ENCODE data around the gene TAOK1. TPM values are rescaled to one million over a fixed set of nuclear protein-coding genes. Genes with fewer than 3 reads are reported as not detected.

TAOK1 gene
- total RNA-seq, 1 donor from 2014 or later, result 81.1 TPM

- peaks cover 20% of the 10 kb centered on the region for H3K36me3 Mint-ChIP-seq (ENCODE audit: unreplicated experiment)
- no peak overlapping the region for H3K27ac Mint-ChIP-seq (ENCODE audit: unreplicated experiment)
- peaks cover 7% of the 10 kb centered on the region for H3K4me1 Mint-ChIP-seq (ENCODE audit: unreplicated experiment)
- no peak overlapping the region for H3K4me3 Mint-ChIP-seq (ENCODE audit: unreplicated experiment)
- no peaks in the 10 kb centered on the region for H3K27me3 Mint-ChIP-seq (ENCODE audit: unreplicated experiment)
- DNase-seq (ENCODE audit: extremely low spot score, unreplicated experiment), result no peak
- no peak for TF ChIP-seq CTCF (IDR thresholded peaks at IDR 0.05)
- no peaks in the 10 kb centered on the region for H3K9me3 Mint-ChIP-seq (ENCODE audit: unreplicated experiment)
These were observed 188.7 kb downstream of the TAOK1 start for GRCh38 chr17:29578626-29579485.

- Mint-ChIP-seq H3K27me3 (ENCODE audit: unreplicated experiment) (no peaks in the 10 kb centered on the region), H3K9me3 (ENCODE audit: unreplicated experiment) (no peaks in the 10 kb centered on the region), H3K27ac (ENCODE audit: unreplicated experiment) (peak overlapping the region; percentile 47), H3K4me1 (ENCODE audit: unreplicated experiment) (peaks cover 20% of the 10 kb centered on the region), H3K36me3 (ENCODE audit: unreplicated experiment) (peaks cover 16% of the 10 kb centered on the region), H3K4me3 (ENCODE audit: unreplicated experiment) (no peak overlapping the region)
- DNase-seq (ENCODE audit: extremely low spot score, unreplicated experiment), result peak; percentile 94
- peak; percentile 94 for TF ChIP-seq CTCF (IDR thresholded peaks at IDR 0.05)
These were observed 190.0 kb downstream of the TAOK1 start for GRCh38 chr17:29579866-29580771.

DNA sequence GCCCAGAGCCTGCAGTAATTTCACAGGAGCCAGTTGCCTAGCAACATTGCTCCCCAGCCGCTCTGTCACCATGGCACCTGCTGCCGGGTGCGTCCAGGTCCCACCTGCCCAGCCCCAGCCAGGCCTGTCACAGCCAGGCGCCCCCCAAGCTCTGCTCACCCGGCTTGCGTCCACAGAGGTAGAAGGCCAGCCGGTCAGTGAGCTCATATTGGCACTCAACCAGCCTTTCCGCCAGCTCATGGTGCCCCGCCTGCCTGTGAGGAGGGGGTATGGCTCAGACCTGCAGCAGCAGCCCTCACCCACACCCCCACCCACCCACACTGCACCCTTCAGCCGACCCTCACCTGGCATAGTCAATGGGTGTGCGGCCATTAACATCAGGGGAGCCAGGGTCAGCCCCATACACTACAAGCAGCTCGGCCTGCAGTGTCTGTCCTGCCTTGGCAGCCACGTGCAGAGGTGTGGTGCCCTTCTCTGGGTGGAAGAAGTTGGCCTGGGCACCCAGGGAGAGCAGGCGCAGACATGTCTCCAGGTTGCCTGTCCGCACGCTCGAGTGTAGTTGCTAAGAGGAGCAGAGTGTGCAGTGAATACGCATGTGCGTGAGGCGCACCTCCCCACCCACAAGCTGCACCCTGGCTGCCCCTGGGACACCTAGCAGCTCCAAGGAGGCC is 191.6 kb downstream of the TAOK1 start:
- no peak for TF ChIP-seq CTCF (IDR thresholded peaks at IDR 0.05)
- no peak overlapping the region for H3K4me3 Mint-ChIP-seq (ENCODE audit: unreplicated experiment)
- DNase-seq (ENCODE audit: extremely low spot score, unreplicated experiment), result no peak
- H3K4me1 Mint-ChIP-seq (ENCODE audit: unreplicated experiment), result peaks cover 32% of the 10 kb centered on the region
- H3K36me3 Mint-ChIP-seq (ENCODE audit: unreplicated experiment), result peaks cover 15% of the 10 kb centered on the region
- no peaks in the 10 kb centered on the region for H3K9me3 Mint-ChIP-seq (ENCODE audit: unreplicated experiment)
- H3K27me3 Mint-ChIP-seq (ENCODE audit: unreplicated experiment), result no peaks in the 10 kb centered on the region
- no peak overlapping the region for H3K27ac Mint-ChIP-seq (ENCODE audit: unreplicated experiment)

DNA sequence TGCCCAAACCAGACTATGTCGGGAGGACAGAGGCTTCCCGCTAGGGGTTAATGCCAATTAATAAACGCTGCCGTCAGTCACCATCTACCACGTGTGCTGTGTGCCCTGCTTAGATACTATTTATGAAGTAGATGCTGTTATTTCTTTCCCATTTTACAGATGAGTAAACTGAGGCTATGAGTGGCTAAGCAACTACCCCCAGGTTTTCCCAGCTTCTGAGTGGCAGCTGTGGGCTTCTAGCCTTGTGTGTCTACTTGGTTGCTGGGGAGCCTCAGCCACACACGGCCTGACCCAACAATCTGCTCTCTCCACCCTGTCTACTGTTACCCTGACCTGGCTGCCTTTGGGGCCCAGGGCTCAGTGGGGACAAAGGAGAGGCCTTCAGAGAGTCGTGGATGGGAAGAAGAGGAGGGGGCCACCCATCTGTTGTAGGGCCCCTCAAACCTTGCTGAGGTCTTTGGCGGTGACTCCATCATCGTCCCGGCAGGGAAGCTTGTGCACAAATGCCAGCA is 192.1 kb downstream of the TAOK1 start:
- Mint-ChIP-seq H3K4me1 (ENCODE audit: unreplicated experiment) (peaks cover 32% of the 10 kb centered on the region), H3K9me3 (ENCODE audit: unreplicated experiment) (no peaks in the 10 kb centered on the region), H3K27me3 (ENCODE audit: unreplicated experiment) (no peaks in the 10 kb centered on the region), H3K4me3 (ENCODE audit: unreplicated experiment) (no peak overlapping the region), H3K36me3 (ENCODE audit: unreplicated experiment) (peaks cover 15% of the 10 kb centered on the region), H3K27ac (ENCODE audit: unreplicated experiment) (no peak overlapping the region)
- DNase-seq (ENCODE audit: extremely low spot score, unreplicated experiment), result no peak
- no peak for TF ChIP-seq CTCF (IDR thresholded peaks at IDR 0.05)

All from osteocyte (in vitro differentiated cells).